Gastrocnemius medialis (tissue), 4 donors: Measurements from ENCODE around the gene ZNF595.

Experiments
- POLR2A ChIP-seq, 2 donors: fragments of 450-650 bp; IDR thresholded peaks; one replicate each; pipeline ENCODE4 v1.6.1; 2017; ENCODE audit warnings: antibody characterized with exemption in 2 of 2, mild to moderate bottlenecking in 2 of 2, moderate library complexity in 2 of 2
- TF ChIP-seq, protein P1 (sequence below), 5 experiments: fragments of 450-650 bp in 3 of 5; fragments of 200-600 bp in 2 of 5; sonication (generic) in 2 of 5; IDR thresholded peaks in 4 of 5; conservative IDR thresholded peaks in 1 of 5; 1 replicate in 4 of 5; 2 replicates in 1 of 5; pipeline ENCODE4 v1.5.1; 2016 to 2019; ENCODE audit warnings: antibody characterized with exemption in 5 of 5, mild to moderate bottlenecking in 3 of 5, moderate library complexity in 3 of 5

DNA sequence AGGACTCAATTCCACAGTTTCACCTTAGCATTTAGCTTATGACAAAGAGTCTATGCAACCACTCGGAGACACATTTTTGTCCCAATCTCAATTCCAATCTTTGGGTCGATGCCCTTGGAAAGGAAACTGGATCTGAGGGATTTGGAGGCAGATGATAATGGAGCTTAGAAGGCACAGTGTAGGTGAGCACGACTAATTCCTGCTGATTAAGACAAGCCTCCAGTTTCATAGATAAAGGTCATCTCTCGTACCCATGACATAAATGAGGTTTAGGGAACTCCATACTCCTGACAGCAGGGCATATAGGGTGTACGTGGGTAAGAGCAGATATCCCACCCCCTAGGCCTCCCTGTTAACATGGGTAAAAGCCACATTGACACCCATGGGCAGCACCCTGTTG is 46.7 kb downstream of the ZNF595 start:
- no peak for TF ChIP-seq POLR2A (IDR thresholded peaks at IDR 0.05)
- TF ChIP-seq, protein P1, sequence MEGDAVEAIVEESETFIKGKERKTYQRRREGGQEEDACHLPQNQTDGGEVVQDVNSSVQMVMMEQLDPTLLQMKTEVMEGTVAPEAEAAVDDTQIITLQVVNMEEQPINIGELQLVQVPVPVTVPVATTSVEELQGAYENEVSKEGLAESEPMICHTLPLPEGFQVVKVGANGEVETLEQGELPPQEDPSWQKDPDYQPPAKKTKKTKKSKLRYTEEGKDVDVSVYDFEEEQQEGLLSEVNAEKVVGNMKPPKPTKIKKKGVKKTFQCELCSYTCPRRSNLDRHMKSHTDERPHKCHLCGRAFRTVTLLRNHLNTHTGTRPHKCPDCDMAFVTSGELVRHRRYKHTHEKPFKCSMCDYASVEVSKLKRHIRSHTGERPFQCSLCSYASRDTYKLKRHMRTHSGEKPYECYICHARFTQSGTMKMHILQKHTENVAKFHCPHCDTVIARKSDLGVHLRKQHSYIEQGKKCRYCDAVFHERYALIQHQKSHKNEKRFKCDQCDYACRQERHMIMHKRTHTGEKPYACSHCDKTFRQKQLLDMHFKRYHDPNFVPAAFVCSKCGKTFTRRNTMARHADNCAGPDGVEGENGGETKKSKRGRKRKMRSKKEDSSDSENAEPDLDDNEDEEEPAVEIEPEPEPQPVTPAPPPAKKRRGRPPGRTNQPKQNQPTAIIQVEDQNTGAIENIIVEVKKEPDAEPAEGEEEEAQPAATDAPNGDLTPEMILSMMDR (IDR thresholded peaks at IDR 0.05 in 4 of 5, conservative IDR thresholded peaks at IDR 0.05 in 1 of 5): no peak
